Naive thymus-derived CD4-positive, alpha-beta T cell (primary cell): ENCODE results near the gene PSAPL1. TPM values are rescaled to one million over a fixed set of nuclear protein-coding genes. Genes with fewer than 3 reads are reported as not detected.

ENCODE experiments used
- ATAC-seq: fragments of 150-1000 bp; cut with Tn5 transposase; 2 replicates; pipeline ENCODE4 v1.10.0; 2021; ENCODE audit warnings: mild to moderate bottlenecking, moderate library complexity
- CTCF ChIA-PET: fragments of 350-600 bp; sonication (Branson Sonifier 250); formaldehyde crosslinking; loops from one replicate; lab custom pipeline; 2021; ENCODE audit warnings: antibody characterized with exemption; lab: Charles Lee
- POLR2A ChIA-PET: fragments of 350-600 bp; sonication (Branson Sonifier 250); formaldehyde crosslinking; loops from one replicate; lab custom pipeline; 2021; ENCODE audit warnings: antibody characterized with exemption, inconsistent platforms; lab: Charles Lee
- DNase-seq, 9 donors: peaks; one replicate each; pipeline versions ENCODE4 v3.0.0 to v3.0.0-alpha.2; 2020 to 2022; ENCODE audit warnings: mixed read lengths in 1 of 9
- H3K27ac ChIP-seq: one replicate; pipeline ENCODE4 v1.7.0; 2013; ENCODE audit warnings: mild to moderate bottlenecking, low read depth, low read length, moderate library complexity
- H3K27me3 ChIP-seq, 2 donors: one replicate each; pipeline ENCODE4 v1.7.0; 2013; ENCODE audit warnings: low read length in 2 of 2, mild to moderate bottlenecking in 2 of 2, moderate library complexity in 2 of 2; ENCODE audit not compliant: control insufficient read depth in 2 of 2, insufficient read depth in 2 of 2
- H3K36me3 ChIP-seq, 3 experiments: 1 replicate in 2 of 3; 2 replicates in 1 of 3; pipeline ENCODE4 v1.7.0; 2013; ENCODE audit warnings: low read length in 3 of 3, mild to moderate bottlenecking in 3 of 3, moderate library complexity in 1 of 3; ENCODE audit not compliant: insufficient read depth in 3 of 3, control insufficient read depth in 2 of 3
- H3K4me1 ChIP-seq, 2 donors: one replicate each; pipeline ENCODE4 v1.7.0; 2013; ENCODE audit warnings: low read length in 2 of 2, mild to moderate bottlenecking in 2 of 2, moderate library complexity in 1 of 2; ENCODE audit not compliant: control insufficient read depth in 2 of 2, insufficient read depth in 2 of 2
- H3K4me3 ChIP-seq: 2 replicates; pipeline ENCODE4 v1.7.0; 2013; ENCODE audit warnings: mild to moderate bottlenecking, low read length
- H3K9me3 ChIP-seq, 3 experiments: 1 replicate in 2 of 3; 2 replicates in 1 of 3; pipeline ENCODE4 v1.7.0; 2013; ENCODE audit warnings: low read length in 3 of 3; ENCODE audit not compliant: control insufficient read depth in 2 of 3
- H3K27ac Mint-ChIP-seq, 9 donors: one replicate each; pipeline ENCODE4 v1.8.0; 2020 to 2022; ENCODE audit warnings: mixed read lengths in 9 of 9, mild to moderate bottlenecking in 8 of 9, moderate library complexity in 5 of 9, inconsistent platforms in 2 of 9
- H3K27me3 Mint-ChIP-seq, 5 donors: one replicate each; pipeline ENCODE4 v1.8.0; 2021 to 2022; ENCODE audit warnings: mixed read lengths in 5 of 5, mild to moderate bottlenecking in 1 of 5
- H3K36me3 Mint-ChIP-seq, 5 donors: one replicate each; pipeline ENCODE4 v1.8.0; 2020 to 2022; ENCODE audit warnings: mixed read lengths in 5 of 5, mild to moderate bottlenecking in 3 of 5, inconsistent platforms in 1 of 5
- H3K4me1 Mint-ChIP-seq, 7 donors: one replicate each; pipeline ENCODE4 v1.8.0; 2020 to 2022; ENCODE audit warnings: mixed read lengths in 7 of 7, mild to moderate bottlenecking in 3 of 7, inconsistent platforms in 1 of 7
- H3K4me3 Mint-ChIP-seq, 10 donors: one replicate each; pipeline ENCODE4 v1.8.0; 2020 to 2022; ENCODE audit warnings: mild to moderate bottlenecking in 10 of 10, mixed read lengths in 10 of 10, moderate library complexity in 6 of 10, inconsistent platforms in 2 of 10
- H3K9me3 Mint-ChIP-seq, 11 donors: one replicate each; pipeline ENCODE4 v1.8.0; 2020 to 2022; ENCODE audit warnings: mixed read lengths in 11 of 11, mild to moderate bottlenecking in 4 of 11, inconsistent platforms in 1 of 11, moderate library complexity in 1 of 11
- intact Hi-C, 2 donors: fragments of 100-400 bp; cut with micrococcal nuclease; formaldehyde crosslinking; loops; one replicate each; pipeline ENCODE4 v1.15.1; 2023
- microRNA-seq: library from miRNA; unstranded; fragments of <30 nt; microRNA quantifications from one replicate; pipeline ENCODE4 v1.2.0, GENCODE V29; 2022; ENCODE audit warnings: borderline microRNAs expressed
- polyA plus RNA-seq, 2 donors: library from polyadenylated mRNA; unstranded; fragments of 300-500 nt; fragmentation: Illumina TruSeq; gene quantifications; one replicate each; pipeline ENCODE4 v1.2.3, GENCODE V29; 2021
- total RNA-seq, 6 experiments: library from RNA in 5 of 6; stranded (reverse) in 5 of 6; gene quantifications; 1 replicate in 5 of 6; 2 replicates in 1 of 6; pipeline ENCODE4 v1.2.3 and lab custom pipeline; 2021 to 2026

The PSAPL1 gene
- total and polyA plus RNA-seq, 7 experiments from 2014 or later: not detected

- H3K27ac Mint-ChIP-seq: no peak overlapping the region
- Histone ChIP-seq H3K4me3 (no peak overlapping the region), H3K27ac (no peak overlapping the region), H3K27me3 (peaks cover 0 to 4% of the 10 kb centered on the region in 2 donors), H3K4me1 (no peaks in the 10 kb centered on the region), H3K36me3 (no peaks in the 10 kb centered on the region), H3K9me3 (peaks cover 0 to 3% (median 0%) of the 10 kb centered on the region in 3 experiments)
- peaks cover 0 to 17% (median 2%) of the 10 kb centered on the region in 11 donors for H3K9me3 Mint-ChIP-seq
- POLR2A ChIA-PET: no interaction called here
- H3K4me1 Mint-ChIP-seq: no peaks in the 10 kb centered on the region
- ATAC-seq (no peak), DNase-seq (no peak)
- no peaks in the 10 kb centered on the region for H3K36me3 Mint-ChIP-seq
- CTCF ChIA-PET: no interaction called here
- peaks cover 0 to 30% (median 12%) of the 10 kb centered on the region in 5 donors for H3K27me3 Mint-ChIP-seq
- no peak overlapping the region for H3K4me3 Mint-ChIP-seq
- intact Hi-C loops: no loop called here
Observed at GRCh38 chr4:7383266-7383665, 51.5 kb downstream of the PSAPL1 start.

DNA sequence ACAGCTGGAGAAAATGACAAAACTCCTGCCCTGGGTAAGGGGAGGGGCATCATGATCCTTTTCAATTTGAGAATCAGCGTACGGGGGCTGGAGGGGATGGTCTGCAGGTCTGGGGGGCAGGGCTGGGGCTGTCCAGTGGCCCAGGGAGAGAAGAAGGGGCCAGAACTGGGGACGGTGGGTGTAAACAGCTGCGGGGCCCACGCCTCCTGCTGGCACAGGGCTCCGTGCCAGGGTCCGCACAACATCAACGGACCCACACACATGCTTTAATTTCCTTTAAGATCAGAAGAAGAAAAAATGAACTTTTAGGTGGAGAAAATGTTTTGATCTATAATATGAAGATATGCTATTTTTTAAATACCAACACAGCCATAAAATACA lies 52.1 kb downstream of the PSAPL1 start:
- peaks cover 0 to 15% (median 3%) of the 10 kb centered on the region in 11 donors for H3K9me3 Mint-ChIP-seq
- intact Hi-C loops: no loop called here
- H3K27me3 Mint-ChIP-seq: peaks cover 2 to 36% (median 18%) of the 10 kb centered on the region in 5 donors
- no peaks in the 10 kb centered on the region for H3K36me3 ChIP-seq
- ChIA-PET CTCF (no interaction called here), POLR2A (no interaction called here)
- no peak overlapping the region for H3K27ac Mint-ChIP-seq
- peaks cover 0 to 4% of the 10 kb centered on the region in 2 donors for H3K27me3 ChIP-seq
- H3K4me3 ChIP-seq: no peak overlapping the region
- H3K9me3 ChIP-seq: peaks cover 0 to 3% (median 0%) of the 10 kb centered on the region in 3 experiments
- no peak overlapping the region for H3K4me3 Mint-ChIP-seq
- ATAC-seq (no peak), DNase-seq (no peak)
- H3K36me3 Mint-ChIP-seq: no peaks in the 10 kb centered on the region
- no peak overlapping the region for H3K27ac ChIP-seq
- H3K4me1 ChIP-seq: no peaks in the 10 kb centered on the region
- H3K4me1 Mint-ChIP-seq: no peaks in the 10 kb centered on the region

- DNase-seq (no peak), ATAC-seq (no peak)
- Mint-ChIP-seq H3K36me3 (no peaks in the 10 kb centered on the region), H3K27me3 (peaks cover 7 to 42% (median 24%) of the 10 kb centered on the region in 5 donors), H3K4me1 (peaks cover 0 to 2% (median 0%) of the 10 kb centered on the region in 7 donors), H3K27ac (no peak overlapping the region), H3K4me3 (no peak overlapping the region), H3K9me3 (peaks cover 0 to 15% (median 0%) of the 10 kb centered on the region in 11 donors)
- CTCF ChIA-PET: no interaction called here
- Histone ChIP-seq H3K27ac (no peak overlapping the region), H3K4me1 (no peaks in the 10 kb centered on the region), H3K9me3 (peaks cover 0 to 3% (median 0%) of the 10 kb centered on the region in 3 experiments), H3K4me3 (no peak overlapping the region), H3K27me3 (peaks cover 0 to 4% of the 10 kb centered on the region in 2 donors), H3K36me3 (no peaks in the 10 kb centered on the region)
- POLR2A ChIA-PET: no interaction called here
- intact Hi-C loops: no loop called here
Observed at GRCh38 chr4:7381890-7382633, 52.7 kb downstream of the PSAPL1 start.

- no peaks in the 10 kb centered on the region for H3K36me3 Mint-ChIP-seq
Observed at GRCh38 chr4:7381221-7381889, 53.4 kb downstream of the PSAPL1 start.

More at GRCh38 chr4:7381221-7381889, 53.4 kb downstream of the PSAPL1 start:
- peaks cover 0 to 16% (median 0%) of the 10 kb centered on the region in 11 donors for H3K9me3 Mint-ChIP-seq
- no peak overlapping the region for H3K4me3 ChIP-seq
- no peak for ATAC-seq
- CTCF ChIA-PET: no interaction called here
- peaks cover 0 to 3% (median 0%) of the 10 kb centered on the region in 7 donors for H3K4me1 Mint-ChIP-seq
- H3K4me1 ChIP-seq: no peaks in the 10 kb centered on the region
- peaks cover 0 to 3% (median 0%) of the 10 kb centered on the region in 3 experiments for H3K9me3 ChIP-seq
- H3K27ac ChIP-seq: no peak overlapping the region
- peaks cover 0 to 4% of the 10 kb centered on the region in 2 donors for H3K27me3 ChIP-seq
- intact Hi-C loops: no loop called here
- no peak for DNase-seq
- POLR2A ChIA-PET: no interaction called here
- H3K36me3 ChIP-seq: no peaks in the 10 kb centered on the region
- H3K27ac Mint-ChIP-seq: no peak overlapping the region
- H3K27me3 Mint-ChIP-seq: peaks cover 14 to 49% (median 28%) of the 10 kb centered on the region in 5 donors
- no peak overlapping the region for H3K4me3 Mint-ChIP-seq

Small RNAs within 50 kb of the gene (microRNA-seq; reads per million reads assigned to microRNA genes)
- gene MIR4274: not detected

Other genes starting within 250 kb of the PSAPL1 start
- gene SORCS2, start 242.4 kb downstream of the PSAPL1 start, total RNA-seq: under 1 TPM in 1 of 5 experiments, not detected in 4; 0.10 TPM
- not detected for gene SORCS2, start 242.4 kb downstream of the PSAPL1 start, polyA plus RNA-seq